HG02763 (cell line): ENCODE measurements around the gene DNAH3.
"Not testable (repeated sequence)": the region's sequence is repeated elsewhere in the genome, so short reads cannot be mapped to it uniquely, and the experiment has no call there.

Source experiments
- ATAC-seq: cut with Tn5 transposase; IDR thresholded peaks from one replicate; pipeline ENCODE4 v1.9.1; 2021; ENCODE audit warnings: mild to moderate bottlenecking, moderate library complexity; ENCODE audit not compliant: unreplicated experiment

DNAH3 gene

GRCh38 chr16:21076186-21076883 lies 74.3 kb downstream of the DNAH3 start:
- ATAC-seq = no peak

GRCh38 chr16:21075252-21075651 lies 75.4 kb downstream of the DNAH3 start:
- ATAC-seq = no peak

GRCh38 chr16:21072976-21073375 lies 77.7 kb downstream of the DNAH3 start:
- ATAC-seq = no peak

DNA sequence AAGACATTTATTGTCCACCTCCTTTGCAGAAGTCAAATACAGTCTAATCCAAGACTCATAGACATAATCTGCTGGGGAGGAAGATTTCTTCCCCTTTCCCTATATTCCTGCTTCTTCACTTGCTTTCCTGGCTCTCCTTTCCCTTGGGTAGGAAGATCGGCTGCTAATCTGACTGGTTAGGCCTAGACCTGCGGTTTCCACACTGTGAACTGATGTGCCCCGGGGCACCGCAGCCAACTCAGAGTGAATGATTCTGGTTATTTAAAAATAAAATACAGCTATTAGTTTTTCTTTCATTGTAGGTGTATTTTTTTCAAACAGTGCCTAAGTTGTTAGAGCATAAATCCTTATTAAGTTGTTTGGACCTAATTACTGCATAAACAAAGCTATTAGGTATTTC lies 78.9 kb downstream of the DNAH3 start:
- no peak for ATAC-seq

GRCh38 chr16:21070564-21070963 lies 80.1 kb downstream of the DNAH3 start:
- ATAC-seq = no peak

DNA sequence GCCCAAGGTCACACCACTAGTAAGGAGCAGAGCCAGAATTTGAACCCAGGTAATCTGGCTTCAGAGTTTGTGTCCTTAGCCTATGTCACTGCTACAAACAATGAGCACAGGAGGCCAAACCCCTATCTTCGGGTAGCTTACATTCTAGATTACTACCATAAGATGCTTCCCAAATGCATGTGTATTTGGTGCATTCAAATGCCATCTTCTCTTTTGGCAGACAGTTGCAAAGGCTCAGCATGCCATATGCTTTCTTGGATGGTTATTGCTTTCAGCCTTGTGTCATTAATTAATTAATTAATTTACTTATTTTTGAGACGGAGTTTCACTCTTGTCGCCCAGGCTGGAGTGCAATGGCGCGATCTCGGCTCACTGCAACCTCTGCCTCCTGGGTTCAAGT lies 80.7 kb downstream of the DNAH3 start:
- ATAC-seq = no peak

GRCh38 chr16:21064203-21064602 lies 86.4 kb downstream of the DNAH3 start:
- no peak for ATAC-seq

- ATAC-seq = not testable (repeated sequence)
These were observed 87.3 kb downstream of the DNAH3 start for GRCh38 chr16:21063314-21063713.

GRCh38 chr16:21060027-21060510 lies 90.6 kb downstream of the DNAH3 start:
- no peak for ATAC-seq

DNA sequence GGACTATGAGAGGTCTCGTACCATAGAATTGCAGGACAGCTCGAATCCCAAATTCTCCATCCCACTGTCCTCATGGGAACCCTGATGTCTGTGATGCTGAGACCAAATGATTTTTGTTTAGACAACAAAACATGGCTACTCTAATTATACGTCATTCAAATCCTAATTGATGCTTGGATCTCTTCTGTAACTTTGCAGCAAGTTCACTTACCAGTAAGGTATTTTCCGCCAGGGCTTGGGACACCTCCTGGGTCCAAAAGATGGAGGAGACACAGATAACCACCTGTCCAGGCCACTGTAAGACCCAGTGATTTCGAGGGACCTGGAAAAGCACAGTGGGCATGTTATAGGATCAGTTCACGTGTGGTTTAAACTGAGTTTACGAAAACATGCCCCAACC lies 92.8 kb downstream of the DNAH3 start:
- no peak for ATAC-seq

DNA sequence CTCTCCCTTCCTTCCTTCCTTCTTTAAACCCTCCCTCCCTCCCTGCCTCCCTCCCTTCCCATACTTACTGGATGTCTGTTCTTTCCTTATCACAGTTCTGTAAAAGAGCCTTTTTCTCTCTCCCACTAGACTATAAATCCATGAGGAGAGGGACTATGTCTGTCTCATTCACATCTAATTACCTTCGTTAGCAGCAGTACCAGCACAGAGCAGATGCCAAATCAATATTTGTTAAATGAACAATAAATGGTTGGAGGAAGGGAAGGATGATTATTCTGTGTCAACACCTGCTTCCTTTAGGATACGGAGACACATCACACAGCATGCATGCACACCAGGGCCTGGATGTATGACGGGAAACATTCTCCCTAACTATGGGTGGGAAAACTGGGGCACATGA lies 94.2 kb downstream of the DNAH3 start:
- no peak for ATAC-seq

- ATAC-seq = not testable (repeated sequence)
These were observed 94.9 kb downstream of the DNAH3 start for GRCh38 chr16:21055738-21056137.

- ATAC-seq = no peak
These were observed 97.1 kb downstream of the DNAH3 start for GRCh38 chr16:21053590-21053989.

DNA sequence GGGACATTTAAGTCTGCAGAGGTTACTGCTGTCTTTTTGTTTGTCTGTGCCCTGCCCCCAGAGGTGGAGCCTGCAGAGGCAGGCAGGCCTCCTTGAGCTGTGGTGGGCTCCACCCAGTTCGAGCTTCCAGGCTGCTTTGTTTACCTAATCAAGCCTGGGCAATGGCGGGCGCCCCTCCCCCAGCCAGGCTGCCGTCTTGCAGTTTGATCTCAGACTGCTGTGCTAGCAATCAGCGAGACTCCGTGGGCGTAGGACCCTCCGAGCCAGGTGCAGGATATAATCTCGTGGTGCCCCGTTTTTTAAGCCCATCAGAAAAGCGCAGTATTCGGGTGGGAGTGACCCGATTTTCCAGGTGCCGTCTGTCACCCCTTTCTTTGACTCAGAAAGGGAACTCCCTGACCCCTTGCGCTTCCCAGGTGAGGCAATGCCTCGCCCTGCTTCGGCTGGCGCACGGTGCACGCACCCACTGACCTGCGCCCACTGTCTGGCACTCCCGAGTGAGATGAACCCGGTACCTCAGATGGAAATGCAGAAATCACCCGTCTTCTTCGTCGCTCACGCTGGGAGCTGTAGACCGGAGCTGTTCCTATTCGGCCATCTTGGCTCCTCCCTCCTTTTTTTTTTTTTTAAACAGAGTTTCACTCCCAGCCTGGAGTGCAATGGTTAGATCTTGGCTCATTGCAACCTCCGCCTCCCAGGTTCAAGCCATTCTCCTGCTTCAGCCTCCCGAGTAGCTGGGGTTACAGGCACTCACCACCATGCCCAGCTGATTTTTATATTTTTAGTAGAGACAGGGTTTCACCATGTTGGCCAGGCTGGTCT lies 102.3 kb downstream of the DNAH3 start:
- not testable (repeated sequence) for ATAC-seq

DNA sequence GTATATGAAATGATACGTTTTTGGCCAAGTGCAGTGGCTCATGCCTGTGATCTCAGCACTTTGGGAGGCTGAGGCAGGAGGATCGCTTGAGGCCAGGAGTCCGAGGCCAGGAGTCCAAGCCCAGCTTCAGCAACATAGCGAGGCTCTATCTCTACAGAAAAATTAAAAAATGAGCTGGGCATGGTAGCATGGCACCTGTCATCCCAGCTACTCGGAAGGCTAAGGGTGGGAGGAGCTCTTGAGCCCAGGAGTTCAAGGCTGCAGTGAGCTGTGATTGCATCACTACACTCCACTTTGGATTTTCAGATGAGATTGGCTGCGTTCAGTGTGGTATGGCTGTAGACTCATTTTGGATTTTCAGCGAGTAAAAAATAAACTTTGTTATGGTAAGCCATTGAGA lies 112.4 kb downstream of the DNAH3 start:
- ATAC-seq = no peak

DNA sequence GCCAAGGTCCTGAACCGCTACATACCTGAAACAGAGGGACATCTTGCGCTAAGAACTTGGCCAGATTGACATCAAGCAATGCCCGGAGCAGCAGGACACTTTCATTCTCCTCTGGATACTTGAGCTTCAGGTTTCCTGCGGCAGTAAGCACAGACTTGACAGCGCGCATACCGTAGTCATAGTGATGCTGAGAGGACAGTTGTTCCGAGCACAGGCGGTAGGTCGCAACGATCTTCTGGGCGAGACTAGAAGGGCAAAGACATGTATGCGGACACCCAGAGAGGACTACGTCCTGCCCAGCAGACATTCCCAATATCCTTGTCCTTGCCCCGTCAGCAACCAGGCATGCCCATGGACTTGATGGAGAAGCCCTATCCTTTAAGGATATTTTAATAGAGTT lies 112.9 kb downstream of the DNAH3 start:
- ATAC-seq = no peak

- no peak for ATAC-seq
These were observed 113.5 kb downstream of the DNAH3 start for GRCh38 chr16:21037168-21037567.

- ATAC-seq = no peak
These were observed 114.2 kb downstream of the DNAH3 start for GRCh38 chr16:21036471-21036870.

DNA sequence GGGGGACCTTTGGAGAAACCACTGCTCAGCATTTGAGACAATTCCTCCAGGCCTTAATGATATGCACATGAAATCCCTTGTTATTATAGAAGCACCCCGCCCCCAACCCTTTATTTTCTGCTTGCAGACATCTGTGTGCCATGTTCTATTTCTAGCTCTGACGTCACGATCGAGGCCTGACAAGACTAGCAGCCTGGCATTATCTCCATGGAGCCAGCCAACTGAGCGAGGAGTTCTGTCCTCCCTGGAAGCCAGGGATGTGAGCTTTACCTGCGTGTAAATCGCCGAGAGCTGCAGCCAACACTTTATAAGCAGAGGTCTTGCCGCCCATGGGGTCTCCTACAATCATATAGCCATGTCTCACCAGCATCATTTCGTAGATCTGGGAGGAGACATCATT lies 116.9 kb downstream of the DNAH3 start:
- no peak for ATAC-seq

DNA sequence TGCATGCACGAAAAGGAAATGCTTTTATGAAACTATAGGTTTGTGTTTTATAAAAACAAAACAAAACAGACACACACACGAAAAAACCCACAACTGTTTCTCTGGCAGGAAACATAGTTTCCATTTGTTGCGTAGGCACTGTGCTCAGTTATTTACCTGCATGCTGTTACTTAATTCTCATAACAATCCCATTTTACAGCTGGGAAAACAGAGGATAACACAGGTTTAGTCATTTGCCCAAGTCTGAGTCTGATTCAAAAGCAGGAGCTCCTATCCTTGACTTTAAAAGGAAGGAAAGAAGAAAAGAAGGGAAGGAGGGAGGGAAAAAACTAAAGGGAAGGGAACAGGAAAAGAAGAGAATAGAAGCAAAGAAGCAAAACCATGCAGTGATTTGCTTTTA lies 117.4 kb downstream of the DNAH3 start:
- no peak for ATAC-seq

DNA sequence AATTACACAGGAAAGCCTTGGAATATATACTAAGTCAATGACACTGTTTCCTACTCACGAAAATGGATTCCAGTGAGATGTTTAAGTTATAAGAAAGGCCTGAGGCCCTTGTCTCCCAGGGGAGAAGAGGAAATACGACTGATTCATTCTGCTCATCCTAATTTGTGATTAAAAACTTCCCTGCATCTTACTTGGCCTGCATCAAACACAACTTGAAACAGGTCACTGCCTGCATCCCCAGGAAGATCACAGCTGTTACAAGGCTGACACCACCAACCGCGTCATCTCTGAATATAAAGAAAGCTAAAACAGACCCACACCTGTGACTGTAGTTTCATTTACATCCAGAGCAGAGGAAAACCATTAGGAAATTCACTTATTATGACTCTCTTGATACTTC lies 121.9 kb downstream of the DNAH3 start:
- no peak for ATAC-seq

DNA sequence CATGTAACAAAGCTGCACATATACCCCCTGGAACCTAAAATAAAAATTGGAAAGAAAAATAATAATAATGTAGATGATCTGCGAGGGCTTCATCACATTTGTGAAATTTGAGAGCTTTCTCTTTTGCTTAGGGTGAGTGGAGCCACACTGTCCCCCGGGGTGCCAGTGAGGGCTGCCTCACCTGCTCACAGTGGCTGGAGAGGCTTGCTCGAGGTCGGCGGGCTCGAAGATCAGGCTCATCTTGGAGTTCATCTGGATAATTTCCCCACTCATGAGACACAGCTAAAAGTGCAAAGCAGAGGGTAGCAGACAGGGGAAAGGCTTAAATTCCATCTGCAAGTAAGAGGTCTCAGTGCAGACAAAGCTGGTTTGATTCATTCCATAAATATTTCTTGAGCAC lies 123.8 kb downstream of the DNAH3 start:
- no peak for ATAC-seq
